ENCODE results near the gene EPN1.

EPN1 gene

DNA sequence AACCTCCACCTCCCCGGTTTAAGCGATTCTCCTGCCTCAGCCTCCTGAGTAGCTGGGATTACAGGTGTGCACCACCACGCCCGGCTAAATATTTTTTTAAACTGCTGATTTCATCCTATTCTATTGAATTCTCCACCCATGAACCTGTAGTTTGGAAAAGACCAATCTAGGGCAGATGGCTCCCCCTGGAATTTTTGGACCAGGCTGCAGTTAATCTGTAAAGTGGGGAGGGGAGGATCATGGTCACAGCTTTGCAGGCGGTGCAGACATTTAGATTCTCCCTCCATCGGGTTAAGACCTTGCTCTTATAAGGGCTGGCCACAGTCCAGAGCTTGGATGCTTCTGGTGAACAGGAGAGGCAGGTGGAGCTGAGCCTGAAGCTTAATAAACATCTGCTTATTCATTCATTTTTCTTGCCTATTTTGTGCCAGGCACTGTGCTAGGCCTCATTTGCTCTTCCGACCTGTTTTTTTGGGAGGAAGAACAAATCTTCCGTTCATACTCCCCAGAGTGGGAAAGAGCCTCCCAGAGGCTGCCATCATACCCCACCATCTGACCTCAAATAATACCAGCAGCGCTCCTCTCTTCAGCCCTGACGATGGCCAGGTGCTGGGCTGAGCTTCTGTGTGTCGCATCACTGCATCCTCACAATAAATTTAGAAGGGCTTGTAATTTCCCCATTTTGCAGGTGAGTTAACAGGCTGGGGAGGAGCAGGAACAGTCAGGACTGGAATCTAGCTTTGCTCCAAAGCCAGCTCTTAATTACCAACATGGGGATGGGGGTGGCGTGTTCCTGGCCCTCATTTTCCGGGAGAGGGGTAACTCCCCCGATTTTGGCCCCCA, 27.9 kb upstream of the EPN1 start:
- no peak for DNase-seq (ENCODE audit: low read depth)

GRCh38 chr19:55647732-55648584, 27.1 kb upstream of the EPN1 start, which contains the start of gene CCDC106:
Gene CCDC106 (plus strand): TSS chr19:55648212. CDS start chr19:55649047, 835 bp downstream.
- DNase-seq (ENCODE audit: low read depth): peak; percentile 65

- DNase-seq (ENCODE audit: low read depth): no peak
Observed at GRCh38 chr19:55648585-55649267, 26.3 kb upstream of the EPN1 start.

GRCh38 chr19:55649268-55650125, 25.5 kb upstream of the EPN1 start:
- DNase-seq (ENCODE audit: low read depth): no peak

DNA sequence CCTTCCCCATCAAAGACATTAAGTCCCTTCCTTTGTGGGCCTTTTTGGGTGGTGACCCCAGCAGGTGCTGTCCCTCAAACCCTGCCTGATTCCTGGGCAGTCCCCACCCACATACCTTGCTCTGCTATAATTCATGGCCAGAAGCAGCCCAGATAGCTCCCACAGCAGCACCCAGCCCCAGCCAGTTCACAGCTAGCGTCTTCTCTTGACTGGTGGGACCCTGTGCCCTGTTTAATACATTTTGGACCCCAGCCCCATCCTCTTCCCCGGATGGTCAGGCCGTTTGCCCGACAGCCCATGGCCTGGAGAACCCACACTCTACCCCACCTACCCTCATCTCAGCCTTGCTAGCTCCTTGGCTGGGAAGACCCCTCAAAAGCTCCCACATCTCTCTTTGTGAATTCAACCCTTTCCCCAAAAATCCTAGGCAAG, 24.9 kb upstream of the EPN1 start:
- DNase-seq (ENCODE audit: low read depth): no peak

- DNase-seq (ENCODE audit: low read depth): no peak
Observed at GRCh38 chr19:55650602-55651230, 24.3 kb upstream of the EPN1 start.

DNA sequence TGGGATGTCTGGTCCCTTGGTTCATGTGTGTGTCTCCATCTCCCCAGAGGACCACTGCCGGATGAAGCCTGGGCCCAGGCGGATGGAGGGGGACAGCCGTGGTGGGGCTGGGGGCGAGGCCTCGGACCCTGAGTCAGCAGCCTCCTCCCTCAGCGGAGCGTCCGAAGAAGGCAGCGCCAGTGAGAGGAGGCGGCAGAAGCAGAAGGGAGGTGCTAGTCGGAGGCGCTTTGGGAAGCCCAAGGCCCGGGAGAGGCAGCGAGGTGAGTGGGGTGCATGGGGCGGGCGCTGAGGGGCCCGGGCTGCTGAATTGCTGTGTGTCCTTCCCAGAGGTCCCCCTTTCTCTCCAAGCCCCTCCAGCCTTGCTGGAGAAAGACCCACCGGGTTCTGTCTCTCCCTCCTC, 23.8 kb upstream of the EPN1 start:
- no peak for DNase-seq (ENCODE audit: low read depth)

- DNase-seq (ENCODE audit: low read depth): no peak
Observed at GRCh38 chr19:55652311-55653128, 22.5 kb upstream of the EPN1 start.

DNA sequence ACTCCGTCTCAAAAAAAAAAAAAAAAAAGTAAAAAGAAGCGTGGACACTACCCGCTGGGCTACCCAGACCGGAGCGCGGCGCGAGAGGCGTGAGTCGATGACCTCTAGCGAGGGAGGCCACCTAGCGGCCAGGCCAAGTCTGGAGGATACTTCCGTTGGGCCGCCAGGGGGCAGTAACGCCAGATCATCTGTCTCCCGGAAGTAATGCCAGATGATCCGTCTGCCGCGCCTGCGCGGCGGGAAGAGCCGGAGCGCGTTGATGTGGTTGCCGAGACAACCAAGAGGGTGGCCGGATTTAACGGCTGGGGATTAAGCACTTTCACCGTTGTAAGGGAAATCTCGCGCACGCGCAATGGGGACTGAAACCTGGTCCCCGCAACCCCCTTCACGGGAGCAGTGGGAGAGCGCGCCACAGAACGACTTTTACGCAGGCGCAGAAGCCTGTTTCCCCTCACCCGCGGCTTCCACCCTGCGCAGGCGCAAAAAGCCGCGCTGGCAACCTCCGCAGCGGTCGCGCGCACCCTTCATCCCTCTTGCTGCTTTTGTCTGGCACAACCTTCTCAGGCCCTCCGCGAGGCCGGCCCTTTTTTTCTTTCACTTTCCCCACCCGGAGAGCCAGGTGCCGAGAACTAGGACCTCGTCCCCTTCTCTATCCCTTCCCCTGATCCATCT, 21.2 kb upstream of the EPN1 start:
- peak; percentile 99 for DNase-seq (ENCODE audit: low read depth)

- DNase-seq (ENCODE audit: low read depth): peak; percentile 100
Observed at GRCh38 chr19:55654323-55654867, 20.6 kb upstream of the EPN1 start.

- DNase-seq (ENCODE audit: low read depth): peak; percentile 91
Observed at GRCh38 chr19:55654868-55655647, 20.0 kb upstream of the EPN1 start, which contains the start of gene U2AF2. Gene U2AF2 (plus strand): TSS chr19:55655035. CDS start chr19:55655105, 70 bp downstream.

DNA sequence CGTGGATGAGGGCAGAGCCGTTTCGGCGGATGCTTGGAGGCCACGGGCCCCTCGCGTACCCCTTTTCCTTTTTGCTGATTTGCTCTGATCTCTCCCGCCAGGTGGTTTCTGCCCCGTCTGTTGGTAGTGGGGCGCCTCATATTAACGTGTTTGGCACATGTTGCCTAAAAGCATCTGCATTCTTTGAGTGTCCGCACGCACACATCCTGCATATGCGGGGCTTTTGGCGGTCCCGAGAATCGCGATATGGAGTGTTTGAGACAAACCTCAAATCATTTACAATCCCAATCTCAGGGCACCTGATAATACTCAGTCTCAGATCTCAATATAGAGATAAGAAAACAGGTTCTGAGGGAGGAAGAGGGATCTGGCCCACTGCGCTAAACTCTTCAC, 19.4 kb upstream of the EPN1 start:
- DNase-seq (ENCODE audit: low read depth): no peak

DNA sequence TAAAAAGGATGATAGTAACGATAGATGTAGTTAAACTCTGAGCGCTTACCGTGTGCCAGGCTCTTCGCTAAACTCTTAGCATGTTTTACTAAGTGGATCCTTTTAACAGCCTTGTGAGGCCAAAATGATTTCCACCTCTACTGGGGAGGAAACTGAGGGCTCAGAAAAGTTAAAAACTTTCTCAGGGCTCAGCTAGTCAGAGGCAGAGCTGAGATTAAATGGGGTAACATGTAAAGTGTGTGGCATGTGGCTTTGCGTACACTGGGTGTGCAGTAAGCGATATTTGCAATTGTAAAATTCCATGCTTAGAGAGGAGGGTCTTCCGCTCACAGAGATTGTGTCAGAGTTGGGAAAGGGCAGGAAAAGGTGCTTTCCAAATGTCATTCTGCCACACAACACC, 18.5 kb upstream of the EPN1 start:
- DNase-seq (ENCODE audit: low read depth): no peak

- peak; percentile 20 for DNase-seq (ENCODE audit: low read depth)
Observed at GRCh38 chr19:55656988-55657747, 17.9 kb upstream of the EPN1 start.

DNA sequence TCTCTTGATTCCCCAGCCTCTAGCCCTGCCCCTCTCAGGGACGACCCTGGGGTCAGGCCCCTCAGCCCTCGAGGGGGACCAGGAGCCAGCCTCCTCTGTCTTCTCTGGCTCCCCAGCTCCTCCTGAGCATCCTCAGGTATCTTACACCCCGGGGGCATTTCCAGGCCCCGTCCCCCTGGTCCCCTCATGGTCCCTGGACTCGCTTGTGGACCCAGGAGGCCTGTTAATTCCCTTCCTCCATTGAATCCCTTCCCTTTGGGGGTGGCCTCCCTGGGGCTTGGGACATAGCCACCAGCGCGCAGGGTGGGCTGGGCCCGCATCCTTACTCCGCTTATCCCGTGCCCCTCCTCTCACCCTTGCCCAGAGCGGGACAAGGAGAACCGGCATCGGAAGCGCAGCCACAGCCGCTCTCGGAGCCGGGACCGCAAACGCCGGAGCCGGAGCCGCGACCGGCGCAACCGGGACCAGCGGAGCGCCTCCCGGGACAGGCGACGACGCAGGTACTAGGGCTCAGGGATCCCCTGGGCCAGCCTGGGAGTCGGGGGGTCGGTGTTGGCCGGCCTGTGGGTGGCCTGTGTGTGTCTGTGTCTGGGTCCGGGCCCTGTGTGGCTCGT, 16.1 kb upstream of the EPN1 start:
- no peak for DNase-seq (ENCODE audit: low read depth)

DNA sequence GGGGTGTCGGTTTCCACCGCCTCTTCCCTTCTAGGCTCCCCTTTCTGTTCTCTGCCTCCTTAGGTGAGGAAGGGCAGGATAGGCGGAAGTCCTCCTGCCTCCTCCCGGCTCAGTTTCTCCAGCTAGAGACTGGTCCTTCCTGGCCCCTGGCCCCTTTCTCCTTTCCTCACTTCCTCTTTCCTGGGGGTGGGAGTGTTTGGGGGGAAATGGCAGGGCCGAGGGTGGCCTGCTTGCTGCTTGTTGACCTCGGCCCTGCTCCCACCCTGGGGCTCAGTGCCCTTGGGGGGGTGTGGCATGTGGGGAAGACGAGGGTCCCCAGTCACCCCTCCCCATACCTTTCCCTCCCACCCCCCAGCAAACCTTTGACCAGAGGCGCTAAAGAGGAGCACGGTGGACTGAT, 15.2 kb upstream of the EPN1 start:
- DNase-seq (ENCODE audit: low read depth): no peak

DNA sequence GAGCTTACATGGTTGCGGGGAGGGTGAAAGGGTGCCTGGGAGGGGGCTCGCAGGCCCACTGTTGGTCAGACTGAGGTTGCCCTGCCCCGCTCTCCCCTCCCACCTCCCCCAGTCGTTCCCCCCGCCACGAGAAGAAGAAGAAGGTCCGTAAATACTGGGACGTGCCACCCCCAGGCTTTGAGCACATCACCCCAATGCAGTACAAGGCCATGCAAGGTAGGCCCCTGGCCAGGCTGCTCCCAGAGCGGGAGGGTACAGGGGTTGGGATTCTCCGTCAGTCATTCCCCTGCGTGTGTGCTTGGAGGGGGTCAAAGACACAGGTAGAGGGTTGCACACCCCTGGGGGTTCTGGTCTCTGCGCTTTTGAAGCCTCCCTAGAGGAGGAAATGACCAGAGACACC, 14.6 kb upstream of the EPN1 start:
- no peak for DNase-seq (ENCODE audit: low read depth)
